GM18870 (cell line): ENCODE data around the gene TMC5.
"Not testable (repeated sequence)": the region's sequence is repeated elsewhere in the genome, so short reads cannot be mapped to it uniquely, and the experiment has no call there.

Source experiments
- ATAC-seq: cut with Tn5 transposase; IDR thresholded peaks from one replicate; pipeline ENCODE4 v1.9.1; 2021; ENCODE audit warnings: moderate library complexity; ENCODE audit not compliant: unreplicated experiment

The TMC5 gene

DNA sequence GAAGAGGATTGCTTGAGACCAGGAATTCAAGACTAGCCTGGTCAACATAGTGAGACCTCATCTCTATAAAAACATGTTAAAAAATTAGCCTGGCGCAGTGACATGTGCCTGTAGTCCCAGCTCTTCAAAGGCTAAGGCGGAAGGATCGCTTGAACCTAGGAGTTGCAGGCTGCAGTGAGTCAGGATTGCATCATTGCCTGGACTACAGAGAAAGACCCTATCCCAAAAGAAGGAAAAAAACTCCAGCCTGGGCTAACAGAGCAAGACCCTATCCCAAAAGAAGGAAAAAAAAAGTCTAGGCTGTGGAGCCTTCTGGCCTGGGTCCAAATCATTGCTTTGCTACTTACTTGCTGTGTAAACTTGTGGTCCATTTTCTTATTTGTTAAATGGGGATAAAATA is 111.0 kb downstream of the TMC5 start:
- no peak for ATAC-seq

- ATAC-seq: no peak
Measured at GRCh38 chr16:19532601-19533000, 114.9 kb downstream of the TMC5 start.

DNA sequence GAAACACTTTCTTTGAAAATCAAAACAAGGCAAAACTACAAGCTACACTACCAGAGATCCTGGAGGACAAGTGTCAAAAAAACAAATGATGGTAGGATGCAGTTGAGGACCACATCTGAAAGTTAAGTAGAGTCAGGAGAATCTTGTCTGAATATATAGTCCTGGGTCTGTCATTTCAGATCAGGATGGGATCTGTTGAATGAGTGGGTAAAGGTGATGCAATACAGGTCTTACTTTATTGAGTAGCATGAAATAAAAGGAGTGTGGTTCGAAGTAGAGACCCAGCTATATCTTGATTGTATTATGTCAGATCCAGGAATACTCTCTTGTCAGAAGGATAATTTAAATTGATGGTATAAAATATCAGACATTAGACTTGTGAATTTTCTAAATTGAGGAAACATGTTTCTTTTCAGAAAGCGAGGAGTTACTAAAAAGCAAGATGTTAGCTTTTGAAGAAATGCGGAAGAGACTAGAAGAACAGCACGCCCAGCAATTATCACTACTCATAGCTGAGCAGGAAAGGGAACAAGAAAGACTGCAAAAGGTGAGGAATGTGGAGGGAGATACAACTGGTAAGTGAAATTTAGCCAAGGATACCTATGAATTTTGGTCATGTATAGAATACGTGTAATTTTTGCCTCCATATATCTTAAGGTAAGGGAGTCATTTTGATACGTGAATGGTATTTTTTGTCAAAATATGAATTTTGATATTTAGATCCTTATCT is 122.7 kb downstream of the TMC5 start:
- ATAC-seq: no peak

GRCh38 chr16:19542138-19542821 is 124.6 kb downstream of the TMC5 start:
- no peak for ATAC-seq

DNA sequence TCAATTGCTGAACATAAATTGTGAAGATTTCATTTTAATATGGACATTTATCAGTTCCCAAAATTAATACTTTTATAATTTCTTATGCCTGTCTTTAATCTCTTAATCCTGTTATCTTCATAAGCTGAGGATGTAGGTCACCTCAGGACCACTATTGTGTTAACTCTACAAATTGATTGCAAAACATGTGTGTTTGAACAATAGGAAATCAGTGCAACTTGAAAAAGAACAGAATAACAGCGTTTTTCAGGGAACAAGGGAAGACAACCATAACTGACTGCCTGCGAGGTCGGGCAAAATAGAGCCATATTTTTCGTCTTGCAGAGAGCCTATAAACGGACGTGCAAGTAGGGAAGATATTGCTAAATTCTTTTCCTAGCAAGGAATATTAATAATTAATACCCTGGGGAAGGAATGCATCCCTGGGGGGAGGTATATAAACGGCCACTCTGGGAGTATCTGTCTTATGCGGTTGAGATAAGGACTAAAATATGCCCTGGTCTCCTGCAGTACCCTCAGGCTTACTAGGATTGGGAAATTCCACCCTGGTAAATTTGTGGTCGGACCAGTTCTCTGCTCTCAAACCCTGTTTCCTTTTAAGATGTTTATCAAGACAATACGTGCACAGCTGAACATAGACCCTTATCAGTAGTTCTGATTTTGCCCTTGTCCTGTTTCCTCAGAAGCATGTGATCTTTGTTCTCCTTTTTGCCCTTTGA is 125.8 kb downstream of the TMC5 start:
- ATAC-seq: not testable (repeated sequence)

- no peak for ATAC-seq
Measured at GRCh38 chr16:19548144-19548543, 130.5 kb downstream of the TMC5 start.
